Fibroblast of the aortic adventitia (primary cell): ENCODE data around the gene OSBPL7. TPM values are rescaled to one million over a fixed set of nuclear protein-coding genes. Genes with fewer than 3 reads are reported as not detected.

Experiments used
- DNase-seq: peaks from one replicate; pipeline ENCODE4 v3.0.0-alpha.2; 2010; ENCODE audit warnings: low read depth
- H3K4me3 ChIP-seq: 2 replicates; pipeline ENCODE4 v1.5.1; 2011; ENCODE audit warnings: low read depth, mild to moderate bottlenecking, control low read depth, low read length, moderate library complexity
- CTCF ChIP-seq: IDR thresholded peaks from 2 replicates; pipeline ENCODE4 v1.5.1; 2011; ENCODE audit warnings: mild to moderate bottlenecking, low read length, control low read depth, inconsistent platforms; ENCODE audit not compliant: insufficient read depth
- total RNA-seq: library from RNA; depleted of rRNA; stranded (reverse); fragments of >200 nt; gene quantifications from 2 replicates; pipeline ENCODE4 v1.2.3, GENCODE V29; 2012; ENCODE audit warnings: low replicate concordance

Gene OSBPL7
- total RNA-seq, 1 donor = 6.1 TPM

- DNase-seq = no peak
- H3K4me3 ChIP-seq = no peak overlapping the region
- no peak for TF ChIP-seq CTCF
These were observed 15.3 kb downstream of the OSBPL7 start for GRCh38 chr17:47806026-47806912.

DNA sequence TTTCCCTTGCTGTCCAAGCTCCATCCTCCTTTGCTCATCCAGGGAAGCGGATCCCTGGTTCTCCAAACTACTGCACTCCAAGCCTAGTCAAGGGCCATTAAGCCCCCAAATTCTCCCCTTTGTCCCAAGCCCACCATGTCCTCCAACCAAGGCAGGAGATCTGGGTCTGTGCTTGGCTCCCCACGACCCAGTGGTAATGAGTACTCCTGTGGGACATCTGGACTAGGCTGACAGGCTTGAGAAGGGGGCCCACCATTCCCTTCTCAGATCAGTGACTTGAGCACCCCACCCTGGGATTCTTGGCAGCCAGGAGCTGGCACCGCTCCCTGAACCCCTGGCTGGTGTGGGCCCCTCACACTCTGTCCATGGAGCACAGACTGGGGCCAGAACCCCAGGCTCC is 17.1 kb downstream of the OSBPL7 start:
- H3K4me3 ChIP-seq = no peak overlapping the region
- TF ChIP-seq CTCF = no peak
- DNase-seq = no peak

- H3K4me3 ChIP-seq = no peak overlapping the region
- no peak for TF ChIP-seq CTCF
- DNase-seq = no peak
These were observed 17.8 kb downstream of the OSBPL7 start for GRCh38 chr17:47803751-47804150.

DNA sequence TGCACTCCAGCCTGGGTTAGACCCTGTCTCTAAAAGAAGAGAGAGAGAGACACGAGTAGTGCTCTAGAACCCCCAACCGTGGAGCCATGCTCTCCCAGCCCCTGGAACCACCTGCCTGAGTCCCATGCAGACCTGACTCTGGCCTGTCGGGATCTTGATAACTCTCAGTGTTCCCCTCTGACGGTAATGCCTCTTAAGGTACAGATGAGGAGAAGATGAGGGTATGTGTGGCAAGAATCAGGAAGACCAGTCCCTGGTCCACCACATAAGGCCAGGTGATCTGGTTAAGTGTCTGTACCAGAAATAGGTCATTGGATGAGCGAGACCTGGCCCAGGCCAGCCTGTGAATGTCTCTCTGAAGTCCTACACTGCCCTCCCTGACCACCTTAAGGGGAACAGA is 18.4 kb downstream of the OSBPL7 start:
- no peak overlapping the region for H3K4me3 ChIP-seq
- TF ChIP-seq CTCF = no peak
- no peak for DNase-seq

- no peak overlapping the region for H3K4me3 ChIP-seq
- peak; percentile 70 for TF ChIP-seq CTCF
- DNase-seq = peak; percentile 46
These were observed 19.1 kb downstream of the OSBPL7 start for GRCh38 chr17:47802341-47803022.

GRCh38 chr17:47801906-47802305 is 19.7 kb downstream of the OSBPL7 start:
- no peak for DNase-seq
- no peak for TF ChIP-seq CTCF
- no peak overlapping the region for H3K4me3 ChIP-seq
